Mesenchymal stem cell (in vitro differentiated cells and primary cell): ENCODE measurements around the gene CBX2.
A peak's percentile ranks its signal among the peaks of the same experiment; 100 is the strongest.

ENCODE experiments used
- DNase-seq: peaks from one replicate; pipeline ENCODE4 v3.0.0-alpha.2; 2013
- H2AFZ ChIP-seq: one replicate; pipeline ENCODE4 v1.6.1; 2013; ENCODE audit warnings: low read depth, mild to moderate bottlenecking, control low read depth, inconsistent platforms, low read length, moderate library complexity
- H2AK5ac ChIP-seq: 2 replicates; pipeline ENCODE4 v1.6.1; 2013; ENCODE audit warnings: low read length, moderate library complexity, mild to moderate bottlenecking, inconsistent platforms; ENCODE audit not compliant: severe bottlenecking
- H2BK120ac ChIP-seq: one replicate; pipeline ENCODE4 v1.6.1; 2013; ENCODE audit warnings: low read depth, mild to moderate bottlenecking, inconsistent platforms, low read length, moderate library complexity
- H2BK12ac ChIP-seq, 2 experiments: one replicate each; pipeline ENCODE4 v1.6.1; 2013; ENCODE audit warnings: inconsistent platforms in 2 of 2, low read length in 2 of 2, mild to moderate bottlenecking in 2 of 2, moderate library complexity in 2 of 2, control low read depth in 1 of 2
- H2BK15ac ChIP-seq: one replicate; pipeline ENCODE4 v1.6.1; 2013; ENCODE audit warnings: mild to moderate bottlenecking, low read depth, inconsistent platforms; ENCODE audit not compliant: poor library complexity, severe bottlenecking
- H2BK5ac ChIP-seq: 2 replicates; pipeline ENCODE4 v1.6.1; 2013; ENCODE audit warnings: low read depth, mild to moderate bottlenecking, low read length, control low read depth, inconsistent platforms; ENCODE audit not compliant: poor library complexity, severe bottlenecking
- H3K14ac ChIP-seq, 2 experiments: one replicate each; pipeline ENCODE4 v1.6.1; 2013; ENCODE audit warnings: inconsistent platforms in 2 of 2, low read length in 2 of 2, control low read depth in 1 of 2, mild to moderate bottlenecking in 1 of 2, moderate library complexity in 1 of 2
- H3K18ac ChIP-seq, 2 experiments: one replicate each; pipeline ENCODE4 v1.6.1; 2013; ENCODE audit warnings: inconsistent platforms in 2 of 2, low read length in 2 of 2, control low read depth in 1 of 2, low read depth in 1 of 2, mild to moderate bottlenecking in 1 of 2
- H3K23ac ChIP-seq, 2 experiments: one replicate each; pipeline ENCODE4 v1.6.1; 2013; ENCODE audit warnings: inconsistent platforms in 2 of 2, low read length in 2 of 2, mild to moderate bottlenecking in 2 of 2, moderate library complexity in 2 of 2, control low read depth in 1 of 2
- H3K27ac ChIP-seq: 2 replicates; pipeline ENCODE4 v1.5.1; 2013; ENCODE audit warnings: mild to moderate bottlenecking, moderate library complexity, low read length, control low read depth, inconsistent platforms; ENCODE audit not compliant: poor library complexity, severe bottlenecking
- H3K27me3 ChIP-seq, 2 experiments: 2 replicates each; pipeline versions ENCODE4 v1.6.1 to v1.7.0; 2013; ENCODE audit warnings: low read length in 2 of 2, mild to moderate bottlenecking in 2 of 2, moderate library complexity in 2 of 2, control low read depth in 1 of 2, inconsistent platforms in 1 of 2; ENCODE audit not compliant: control insufficient read depth in 1 of 2, insufficient read depth in 1 of 2
- H3K36me3 ChIP-seq, 2 experiments: 2 replicates each; pipeline versions ENCODE4 v1.6.1 to v1.7.0; 2013; ENCODE audit warnings: low read length in 2 of 2, control low read depth in 1 of 2, inconsistent platforms in 1 of 2, low read depth in 1 of 2, mild to moderate bottlenecking in 1 of 2; ENCODE audit not compliant: insufficient read depth in 2 of 2, control insufficient read depth in 1 of 2
- H3K4ac ChIP-seq, 2 experiments: one replicate each; pipeline ENCODE4 v1.6.1; 2013; ENCODE audit warnings: inconsistent platforms in 2 of 2, low read length in 2 of 2, mild to moderate bottlenecking in 2 of 2, moderate library complexity in 2 of 2, control low read depth in 1 of 2, low read depth in 1 of 2
- H3K4me1 ChIP-seq: 2 replicates; pipeline ENCODE4 v1.6.1; 2013; ENCODE audit warnings: low read depth, low read length, control low read depth; ENCODE audit not compliant: control insufficient read depth, insufficient read depth
- H3K4me2 ChIP-seq: 2 replicates; pipeline ENCODE4 v1.6.1; 2013; ENCODE audit warnings: low read length, mild to moderate bottlenecking, inconsistent platforms; ENCODE audit not compliant: poor library complexity, severe bottlenecking
- H3K4me3 ChIP-seq, 2 experiments: 2 replicates each; pipeline versions ENCODE4 v1.5.1 to v1.7.0; 2013; ENCODE audit warnings: low read length in 2 of 2, mild to moderate bottlenecking in 2 of 2, control low read depth in 1 of 2, low read depth in 1 of 2; ENCODE audit not compliant: insufficient read depth in 1 of 2
- H3K79me1 ChIP-seq: replicated peaks from 2 replicates; pipeline ENCODE4 v1.6.1; 2013; ENCODE audit warnings: mild to moderate bottlenecking, control low read depth, low read length, inconsistent platforms; ENCODE audit not compliant: poor library complexity, severe bottlenecking
- H3K9ac ChIP-seq: 2 replicates; pipeline ENCODE4 v1.7.0; 2013; ENCODE audit warnings: mild to moderate bottlenecking, low read length, moderate library complexity
- H3K9me3 ChIP-seq: 2 replicates; pipeline ENCODE4 v1.7.0; 2013; ENCODE audit warnings: mild to moderate bottlenecking, low read length; ENCODE audit not compliant: control insufficient read depth
- H4K8ac ChIP-seq: one replicate; pipeline ENCODE4 v1.6.1; 2013; ENCODE audit warnings: inconsistent platforms, mild to moderate bottlenecking, low read length, moderate library complexity
- H4K91ac ChIP-seq: one replicate; pipeline ENCODE4 v1.6.1; 2013; ENCODE audit warnings: mild to moderate bottlenecking, low read length, inconsistent platforms
- WGBS: methylation state at CpG from one replicate; pipeline ENCODE4 v1.1.7; 2013; ENCODE audit warnings: mixed read lengths; 5-methylcytosine and 5-hydroxymethylcytosine counted together

The CBX2 gene

GRCh38 chr17:79833110-79833450, 55.1 kb downstream of the CBX2 start:
- no peak overlapping the region for H2BK120ac ChIP-seq
- H3K18ac ChIP-seq, result no peak overlapping the region
- peak overlapping the region; percentile 72 for H3K4me2 ChIP-seq
- no peak overlapping the region for H4K8ac ChIP-seq
- H3K4me1 ChIP-seq, result peaks cover 55% of the 10 kb centered on the region
- H3K9ac ChIP-seq, result no peak overlapping the region
- H2BK12ac ChIP-seq, result no peak overlapping the region
- WGBS, result no CpG with 5 or more reads among the region's 7 CpGs
- no peak overlapping the region for H4K91ac ChIP-seq
- H2BK15ac ChIP-seq, result peak overlapping the region; percentile 95
- H3K79me1 ChIP-seq, result peaks cover 40% of the 10 kb centered on the region
- H3K14ac ChIP-seq, result no peak overlapping the region
- H3K4ac ChIP-seq, result no peak overlapping the region
- H3K36me3 ChIP-seq, result peaks cover 16 to 38% of the 10 kb centered on the region in 2 experiments
- no peak overlapping the region for H3K23ac ChIP-seq
- DNase-seq, result no peak
- no peaks in the 10 kb centered on the region for H3K9me3 ChIP-seq
- no peak overlapping the region for H2BK5ac ChIP-seq
- H3K27me3 ChIP-seq, result peaks cover 0 to 21% of the 10 kb centered on the region in 2 experiments
- no peak overlapping the region for H3K4me3 ChIP-seq
- no peak overlapping the region for H2AK5ac ChIP-seq
- H2AFZ ChIP-seq, result no peak overlapping the region
- H3K27ac ChIP-seq, result no peak overlapping the region

GRCh38 chr17:79833744-79834564, 56.0 kb downstream of the CBX2 start:
- Histone ChIP-seq H2AK5ac (no peak overlapping the region), H3K14ac (no peak overlapping the region), H3K4me1 (peaks cover 55% of the 10 kb centered on the region), H3K23ac (peak overlapping the region in 1 of 2 experiments; percentile 46), H3K9ac (no peak overlapping the region), H2BK5ac (no peak overlapping the region), H3K79me1 (peaks cover 40% of the 10 kb centered on the region), H3K4ac (no peak overlapping the region), H4K8ac (peak overlapping the region; percentile 39), H2BK12ac (no peak overlapping the region), H3K27ac (no peak overlapping the region), H3K9me3 (no peaks in the 10 kb centered on the region), H3K27me3 (peaks cover 0 to 16% of the 10 kb centered on the region in 2 experiments), H3K4me3 (no peak overlapping the region), H3K4me2 (no peak overlapping the region), H2AFZ (no peak overlapping the region), H2BK15ac (peak overlapping the region; percentile 92), H3K18ac (no peak overlapping the region), H4K91ac (no peak overlapping the region), H2BK120ac (peak overlapping the region; percentile 8), H3K36me3 (peaks cover 16 to 38% of the 10 kb centered on the region in 2 experiments)
- 51% methylated on average over 76 of the region's 83 CpGs for WGBS
- no peak for DNase-seq

- no peak for DNase-seq
- Histone ChIP-seq H2BK5ac (no peak overlapping the region), H3K4me1 (peaks cover 57% of the 10 kb centered on the region), H2BK120ac (no peak overlapping the region), H3K4ac (no peak overlapping the region), H3K4me2 (no peak overlapping the region), H4K8ac (peak overlapping the region; percentile 56), H3K23ac (no peak overlapping the region), H2BK15ac (peak overlapping the region; percentile 15), H2BK12ac (no peak overlapping the region), H3K27ac (no peak overlapping the region), H3K79me1 (peaks cover 40% of the 10 kb centered on the region), H2AK5ac (no peak overlapping the region), H3K14ac (no peak overlapping the region), H4K91ac (no peak overlapping the region), H2AFZ (no peak overlapping the region), H3K9ac (no peak overlapping the region), H3K36me3 (peaks cover 16 to 38% of the 10 kb centered on the region in 2 experiments), H3K9me3 (no peaks in the 10 kb centered on the region), H3K27me3 (peaks cover under 1 to 10% of the 10 kb centered on the region in 2 experiments), H3K4me3 (no peak overlapping the region), H3K18ac (no peak overlapping the region)
- 65% methylated on average over 58 of the region's 61 CpGs for WGBS
Observed at GRCh38 chr17:79834565-79835469, 56.9 kb downstream of the CBX2 start.

- no peak overlapping the region for H3K18ac ChIP-seq
- peaks cover 16 to 38% of the 10 kb centered on the region in 2 experiments for H3K36me3 ChIP-seq
- no peak overlapping the region for H2AFZ ChIP-seq
- H2BK12ac ChIP-seq, result no peak overlapping the region
- WGBS, result 60% methylated on average over 9 of the region's 13 CpGs
- no peak overlapping the region for H3K27ac ChIP-seq
- no peak overlapping the region for H4K91ac ChIP-seq
- no peak overlapping the region for H3K9ac ChIP-seq
- no peak for DNase-seq
- peaks cover 40% of the 10 kb centered on the region for H3K79me1 ChIP-seq
- no peak overlapping the region for H2BK5ac ChIP-seq
- H2BK15ac ChIP-seq, result no peak overlapping the region
- no peak overlapping the region for H3K4me2 ChIP-seq
- H2AK5ac ChIP-seq, result no peak overlapping the region
- peaks cover 7 to 13% of the 10 kb centered on the region in 2 experiments for H3K27me3 ChIP-seq
- H3K4ac ChIP-seq, result no peak overlapping the region
- H3K23ac ChIP-seq, result no peak overlapping the region
- peaks cover 64% of the 10 kb centered on the region for H3K4me1 ChIP-seq
- H4K8ac ChIP-seq, result no peak overlapping the region
- no peaks in the 10 kb centered on the region for H3K9me3 ChIP-seq
- no peak overlapping the region for H3K14ac ChIP-seq
- no peak overlapping the region for H2BK120ac ChIP-seq
- H3K4me3 ChIP-seq, result no peak overlapping the region
Observed at GRCh38 chr17:79835470-79835899, 57.5 kb downstream of the CBX2 start.
